Hepatocyte (in vitro differentiated cells): ENCODE measurements around the gene DYRK1A. TPM values are rescaled to one million over a fixed set of nuclear protein-coding genes. Genes with fewer than 3 reads are reported as not detected.

Source experiments
- DNase-seq: peaks from one replicate; pipeline ENCODE4 v3.0.0-alpha.2; 2016; ENCODE audit warnings: low spot score
- H2AFZ ChIP-seq: fragments of 200-600 bp; sonication (generic); 2 replicates; pipeline ENCODE4 v1.6.0; 2016; ENCODE audit warnings: antibody characterized with exemption, mild to moderate bottlenecking
- H3K27ac ChIP-seq: fragments of 200-600 bp; sonication (generic); 2 replicates; pipeline ENCODE4 v1.5.1; 2016; ENCODE audit warnings: mild to moderate bottlenecking
- H3K27me3 ChIP-seq: fragments of 200-600 bp; sonication (generic); 2 replicates; pipeline ENCODE4 v1.6.1; 2016
- H3K36me3 ChIP-seq: fragments of 200-600 bp; sonication (generic); replicated peaks from 2 replicates; pipeline ENCODE4 v1.5.1; 2016; ENCODE audit warnings: low read depth; ENCODE audit not compliant: insufficient read depth
- H3K4me1 ChIP-seq: fragments of 200-600 bp; sonication (generic); 2 replicates; pipeline ENCODE4 v1.5.1; 2016; ENCODE audit warnings: mild to moderate bottlenecking, moderate library complexity; ENCODE audit not compliant: insufficient read depth
- H3K4me2 ChIP-seq: fragments of 200-600 bp; sonication (generic); 2 replicates; pipeline ENCODE4 v1.6.0; 2016
- H3K4me3 ChIP-seq: fragments of 200-600 bp; sonication (generic); 2 replicates; pipeline ENCODE4 v1.5.1; 2016; ENCODE audit warnings: mild to moderate bottlenecking
- H3K79me2 ChIP-seq: fragments of 200-600 bp; sonication (generic); 2 replicates; pipeline ENCODE4 v1.6.0; 2017; ENCODE audit warnings: mild to moderate bottlenecking
- H3K9me2 ChIP-seq: fragments of 200-600 bp; sonication (generic); replicated peaks from 2 replicates; pipeline ENCODE4 v1.6.0; 2017; ENCODE audit warnings: mild to moderate bottlenecking; ENCODE audit not compliant: insufficient read depth
- H3K9me3 ChIP-seq: fragments of 200-600 bp; sonication (generic); 2 replicates; pipeline ENCODE4 v1.5.1; 2016; ENCODE audit warnings: low read depth, mild to moderate bottlenecking
- H4K20me1 ChIP-seq: fragments of 200-600 bp; sonication (generic); 2 replicates; pipeline ENCODE4 v1.6.0; 2016; ENCODE audit warnings: mild to moderate bottlenecking; ENCODE audit not compliant: insufficient read depth, poor library complexity, severe bottlenecking
- EZH2 ChIP-seq: fragments of 200-600 bp; sonication (generic); IDR thresholded peaks from 2 replicates; pipeline ENCODE4 v1.6.1; 2016; ENCODE audit warnings: antibody characterized with exemption, mild to moderate bottlenecking, borderline replicate concordance
- EZH2phosphoT487 ChIP-seq: fragments of 200-600 bp; sonication (generic); IDR thresholded peaks from one replicate; pipeline ENCODE4 v1.6.1; 2018; ENCODE audit warnings: antibody characterized with exemption, mild to moderate bottlenecking, low read depth, moderate library complexity; ENCODE audit not compliant: unreplicated experiment, severe bottlenecking
- WGBS: methylation state at CpG from one replicate; pipeline ENCODE4 v1.1.6; 2016; ENCODE audit warnings: low lambda C conversion rate; ENCODE audit errors: missing lambda C conversion rate; 5-methylcytosine and 5-hydroxymethylcytosine counted together
- polyA plus RNA-seq: library from polyadenylated mRNA; unstranded; fragments of >200 nt; fragmentation: Nextera tagmentation; extraction: Ambion mirVana; gene quantifications from 2 replicates; pipeline ENCODE4 v1.2.1, GENCODE V29; 2016
- total RNA-seq: library from RNA; depleted of rRNA; stranded (reverse); fragments of >200 nt; gene quantifications from 2 replicates; pipeline ENCODE4 v1.2.3, GENCODE V29; 2014
- TF ChIP-seq, protein P1 (sequence below): fragments of 200-600 bp; sonication (generic); IDR thresholded peaks from 2 replicates; pipeline ENCODE4 v1.5.1; 2016; ENCODE audit warnings: antibody characterized with exemption, mild to moderate bottlenecking; ENCODE audit not compliant: poor library complexity

The DYRK1A gene
- total and polyA plus RNA-seq, 2 experiments from 2014 or later = 4.9 to 85.2 TPM

- no peak for DNase-seq
- WGBS = 75% methylated on average over 8 of the region's 8 CpGs
- peaks cover 5% of the 10 kb centered on the region for H3K36me3 ChIP-seq
These were observed 147.6 kb downstream of the DYRK1A start for GRCh38 chr21:37514038-37514667.

DNA sequence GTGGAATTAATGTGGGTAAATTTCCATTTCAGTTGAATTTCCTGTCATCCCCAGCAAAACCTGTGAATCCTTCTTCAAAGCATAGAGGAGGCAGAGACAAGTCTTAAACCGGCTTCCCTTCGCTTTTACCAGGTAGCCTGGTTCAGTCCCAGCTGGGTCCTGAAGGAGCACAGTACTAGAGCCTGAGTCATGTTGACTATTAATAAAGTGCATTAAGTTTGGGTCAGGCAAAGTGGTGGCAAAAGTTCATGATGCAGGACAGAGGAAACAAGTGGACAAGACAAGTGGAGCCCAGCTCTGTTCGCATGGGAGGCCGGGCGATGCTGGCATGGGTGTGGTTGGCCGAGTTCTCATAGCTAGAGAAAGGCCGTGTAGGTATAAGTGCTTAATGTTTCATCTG, 150.4 kb downstream of the DYRK1A start:
- no peak overlapping the region for H3K27ac ChIP-seq
- H3K36me3 ChIP-seq = peaks cover 5% of the 10 kb centered on the region
- no peaks in the 10 kb centered on the region for H3K9me2 ChIP-seq
- no peak overlapping the region for H3K4me2 ChIP-seq
- TF ChIP-seq EZH2phosphoT487 (no peak), EZH2 (no peak)
- TF ChIP-seq, protein P1, sequence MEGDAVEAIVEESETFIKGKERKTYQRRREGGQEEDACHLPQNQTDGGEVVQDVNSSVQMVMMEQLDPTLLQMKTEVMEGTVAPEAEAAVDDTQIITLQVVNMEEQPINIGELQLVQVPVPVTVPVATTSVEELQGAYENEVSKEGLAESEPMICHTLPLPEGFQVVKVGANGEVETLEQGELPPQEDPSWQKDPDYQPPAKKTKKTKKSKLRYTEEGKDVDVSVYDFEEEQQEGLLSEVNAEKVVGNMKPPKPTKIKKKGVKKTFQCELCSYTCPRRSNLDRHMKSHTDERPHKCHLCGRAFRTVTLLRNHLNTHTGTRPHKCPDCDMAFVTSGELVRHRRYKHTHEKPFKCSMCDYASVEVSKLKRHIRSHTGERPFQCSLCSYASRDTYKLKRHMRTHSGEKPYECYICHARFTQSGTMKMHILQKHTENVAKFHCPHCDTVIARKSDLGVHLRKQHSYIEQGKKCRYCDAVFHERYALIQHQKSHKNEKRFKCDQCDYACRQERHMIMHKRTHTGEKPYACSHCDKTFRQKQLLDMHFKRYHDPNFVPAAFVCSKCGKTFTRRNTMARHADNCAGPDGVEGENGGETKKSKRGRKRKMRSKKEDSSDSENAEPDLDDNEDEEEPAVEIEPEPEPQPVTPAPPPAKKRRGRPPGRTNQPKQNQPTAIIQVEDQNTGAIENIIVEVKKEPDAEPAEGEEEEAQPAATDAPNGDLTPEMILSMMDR = no peak
- H2AFZ ChIP-seq = no peak overlapping the region
- no peaks in the 10 kb centered on the region for H3K27me3 ChIP-seq
- DNase-seq = no peak
- no peaks in the 10 kb centered on the region for H3K4me1 ChIP-seq
- no peaks in the 10 kb centered on the region for H4K20me1 ChIP-seq
- no peak overlapping the region for H3K4me3 ChIP-seq
- peaks cover 8% of the 10 kb centered on the region for H3K79me2 ChIP-seq
- 98% methylated on average over 7 of the region's 7 CpGs for WGBS
- H3K9me3 ChIP-seq = no peaks in the 10 kb centered on the region

More at GRCh38 chr21:37514038-37514667, 147.6 kb downstream of the DYRK1A start:
- H4K20me1 ChIP-seq = no peaks in the 10 kb centered on the region
- no peak overlapping the region for H3K27ac ChIP-seq
- no peaks in the 10 kb centered on the region for H3K9me2 ChIP-seq
- TF ChIP-seq, protein P1 = no peak
- TF ChIP-seq EZH2phosphoT487 (no peak), EZH2 (no peak)
- no peak overlapping the region for H3K4me3 ChIP-seq
- peaks cover 19% of the 10 kb centered on the region for H3K79me2 ChIP-seq
- H2AFZ ChIP-seq = no peak overlapping the region
- H3K9me3 ChIP-seq = no peaks in the 10 kb centered on the region
- no peak overlapping the region for H3K4me2 ChIP-seq
- no peaks in the 10 kb centered on the region for H3K27me3 ChIP-seq
- H3K4me1 ChIP-seq = no peaks in the 10 kb centered on the region

DNA sequence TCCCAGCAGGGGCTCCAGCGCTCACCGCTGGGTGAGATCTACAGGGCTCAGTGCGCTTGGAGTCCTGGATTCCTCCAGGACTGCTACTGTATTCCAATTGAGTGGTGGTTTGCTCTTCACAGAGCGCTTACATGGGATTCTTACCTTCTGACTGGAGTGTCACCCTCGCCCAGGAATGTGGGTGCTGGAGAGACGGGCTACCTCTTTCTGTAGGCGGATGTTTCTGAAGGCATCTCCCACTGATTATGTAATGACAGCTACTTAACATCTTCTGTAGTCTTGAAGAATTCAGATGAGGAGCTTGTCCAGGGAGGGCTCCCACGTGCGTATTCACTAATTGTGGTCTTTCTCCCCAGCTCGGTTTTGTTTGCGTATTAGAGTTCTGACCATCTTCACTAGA, 154.2 kb downstream of the DYRK1A start:
- H3K36me3 ChIP-seq = peaks cover 3% of the 10 kb centered on the region
- no peaks in the 10 kb centered on the region for H3K9me3 ChIP-seq
- TF ChIP-seq EZH2phosphoT487 = no peak
- TF ChIP-seq, protein P1 = no peak
- no peak for TF ChIP-seq EZH2
- no peak overlapping the region for H3K4me3 ChIP-seq
- no peaks in the 10 kb centered on the region for H3K27me3 ChIP-seq
- 93% methylated on average over 11 of the region's 11 CpGs for WGBS
- no peaks in the 10 kb centered on the region for H3K9me2 ChIP-seq
- no peak overlapping the region for H2AFZ ChIP-seq
- H3K4me2 ChIP-seq = no peak overlapping the region
- no peaks in the 10 kb centered on the region for H3K4me1 ChIP-seq
- H3K79me2 ChIP-seq = no peaks in the 10 kb centered on the region
- no peak for DNase-seq
- no peak overlapping the region for H3K27ac ChIP-seq
- no peaks in the 10 kb centered on the region for H4K20me1 ChIP-seq
